A549 (cell line): Measurements from ENCODE around the gene SLC2A14. TPM values are rescaled to one million over a fixed set of nuclear protein-coding genes. Genes with fewer than 3 reads are reported as not detected.
A peak's percentile ranks its signal among the peaks of the same experiment; 100 is the strongest.
"Not testable (repeated sequence)": the region's sequence is repeated elsewhere in the genome, so short reads cannot be mapped to it uniquely, and the experiment has no call there.

ENCODE experiments used
- ATAC-seq, 2 experiments: fragments of 200-7000 bp in 1 of 2; fragments of >200 bp in 1 of 2; cut with Nextera tagmentation in 1 of 2; cut with Tn5 transposase in 1 of 2; 3 replicates each; pipeline versions ENCODE4 v1.8.0 to v1.9.1; 2018 to 2020; ENCODE audit warnings: mild to moderate bottlenecking in 1 of 2, moderate library complexity in 1 of 2
- CTCF ChIA-PET: fragments of 300-600 bp; sonication (Branson Sonifier 250); formaldehyde crosslinking; extraction: SDS; loops from one replicate; lab custom pipeline; 2021; ENCODE audit warnings: antibody characterized with exemption, inconsistent platforms; lab: Yijun Ruan, JAX
- POLR2A ChIA-PET: fragments of 350-600 bp; formaldehyde crosslinking; extraction: SDS; loops from one replicate; lab custom pipeline; 2021; ENCODE audit warnings: antibody characterized with exemption, inconsistent platforms; lab: Yijun Ruan, JAX
- DNase-seq, 2 experiments: peaks; one replicate each; pipeline versions ENCODE4 v3.0.0 to v3.0.0-alpha.2; 2011 to 2016; ENCODE audit warnings: low read depth in 1 of 2, low spot score in 1 of 2
- FAIRE-seq: peaks from 2 replicates; lab custom pipeline; 2011; peaks lifted over from hg19 to GRCh38; lab: Jason Lieb, UNC
- H3K27ac ChIP-seq, 2 experiments: fragments of >200 bp; sonication (Bioruptor Twin); formaldehyde crosslinking; 3 replicates each; pipeline ENCODE4 v1.5.1; 2016 to 2017
- H3K4me1 ChIP-seq: fragments of >200 bp; sonication (Bioruptor Twin); formaldehyde crosslinking; 3 replicates; pipeline ENCODE4 v1.6.1; 2016
- H3K4me2 ChIP-seq: fragments of >200 bp; sonication (Bioruptor Twin); formaldehyde crosslinking; 3 replicates; pipeline ENCODE4 v1.6.1; 2016
- H3K4me3 ChIP-seq: fragments of >200 bp; sonication (Bioruptor Twin); formaldehyde crosslinking; 3 replicates; pipeline ENCODE4 v1.5.1; 2016
- H3K9me3 ChIP-seq: fragments of >200 bp; sonication (Bioruptor Twin); formaldehyde crosslinking; 3 replicates; pipeline ENCODE4 v1.6.1; 2016
- ATOH8 ChIP-seq: fragments of 250-450 bp; sonication (Bioruptor Pico); IDR thresholded peaks from 2 replicates; pipeline ENCODE4 v1.5.0; 2020; ENCODE audit warnings: low read depth, mild to moderate bottlenecking, moderate library complexity
- BHLHE40 ChIP-seq: IDR thresholded peaks from 2 replicates; pipeline ENCODE4 v1.6.1; 2012; ENCODE audit warnings: low read depth, low read length, inconsistent platforms
- CBX2 ChIP-seq: fragments of 200-600 bp; sonication (generic); IDR thresholded peaks from 2 replicates; pipeline ENCODE4 v1.6.1; 2016; ENCODE audit warnings: low read depth, mild to moderate bottlenecking, borderline replicate concordance
- CBX8 ChIP-seq: fragments of 200-600 bp; sonication (generic); IDR thresholded peaks from 2 replicates; pipeline ENCODE4 v1.6.1; 2016
- CEBPB ChIP-seq, 2 experiments: fragments of >200 bp in 1 of 2; sonication (Bioruptor Twin) in 1 of 2; formaldehyde crosslinking in 1 of 2; IDR thresholded peaks; 2 replicates each; pipeline ENCODE4 v1.6.1; 2012 to 2016
- CHD2 ChIP-seq: fragments of 150-350 bp; IDR thresholded peaks from 2 replicates; pipeline ENCODE4 v1.6.1; 2014; ENCODE audit warnings: low read length; ENCODE audit not compliant: partially characterized antibody
- CHD4 ChIP-seq: fragments of 200-600 bp; sonication (generic); IDR thresholded peaks from 2 replicates; pipeline ENCODE4 v1.6.1; 2016; ENCODE audit warnings: antibody characterized with exemption, mild to moderate bottlenecking, borderline replicate concordance
- E2F6 ChIP-seq: IDR thresholded peaks from 2 replicates; pipeline ENCODE4 v1.6.1; 2012; ENCODE audit warnings: low read depth, borderline replicate concordance
- EHF ChIP-seq: fragments of 250-450 bp; sonication (Bioruptor Pico); IDR thresholded peaks from 2 replicates; pipeline ENCODE4 v1.5.0; 2020; ENCODE audit warnings: mild to moderate bottlenecking
- FOSB ChIP-seq: fragments of 250-450 bp; sonication (Bioruptor Pico); IDR thresholded peaks from 2 replicates; pipeline ENCODE4 v1.5.0; 2020; ENCODE audit warnings: mild to moderate bottlenecking, moderate library complexity
- FOSL2 ChIP-seq, 2 experiments: fragments of 450-650 bp in 1 of 2; fragments of >200 bp in 1 of 2; sonication (Bioruptor Twin) in 1 of 2; formaldehyde crosslinking; IDR thresholded peaks; 2 replicates each; pipeline versions ENCODE4 v1.5.0 to v1.6.1; 2016 to 2020; ENCODE audit warnings: mild to moderate bottlenecking in 1 of 2, moderate library complexity in 1 of 2
- FOXS1 ChIP-seq: fragments of 250-450 bp; sonication (Bioruptor Pico); IDR thresholded peaks from 2 replicates; pipeline ENCODE4 v1.5.0; 2020; ENCODE audit warnings: mild to moderate bottlenecking, moderate library complexity
- GATA3 ChIP-seq: IDR thresholded peaks from 2 replicates; pipeline ENCODE4 v1.6.1; 2012; ENCODE audit warnings: borderline replicate concordance
- HES2 ChIP-seq: fragments of >200 bp; sonication (Bioruptor Twin); formaldehyde crosslinking; IDR thresholded peaks from 2 replicates; pipeline ENCODE4 v1.6.1; 2016
- HOXA7 ChIP-seq: fragments of 250-450 bp; sonication (Bioruptor Pico); IDR thresholded peaks from 2 replicates; pipeline ENCODE4 v1.5.0; 2020; ENCODE audit warnings: mild to moderate bottlenecking, moderate library complexity
- HOXB13 ChIP-seq: fragments of 250-450 bp; sonication (Bioruptor Pico); IDR thresholded peaks from 2 replicates; pipeline ENCODE4 v1.5.0; 2020; ENCODE audit warnings: low read depth, mild to moderate bottlenecking, moderate library complexity
- JUNB ChIP-seq: fragments of >200 bp; sonication (Bioruptor Twin); formaldehyde crosslinking; IDR thresholded peaks from 2 replicates; pipeline ENCODE4 v1.6.1; 2016
- KDM1A ChIP-seq: fragments of 200-600 bp; sonication (generic); IDR thresholded peaks from 2 replicates; pipeline ENCODE4 v1.6.1; 2016; ENCODE audit warnings: low read depth, mild to moderate bottlenecking
- KDM5A ChIP-seq: fragments of 200-600 bp; sonication (generic); IDR thresholded peaks from 2 replicates; pipeline ENCODE4 v1.6.1; 2016; ENCODE audit warnings: antibody characterized with exemption, mild to moderate bottlenecking
- MAFK ChIP-seq: fragments of 450-650 bp; IDR thresholded peaks from 2 replicates; pipeline ENCODE4 v1.6.1; 2014; ENCODE audit not compliant: partially characterized antibody
- MAZ ChIP-seq: fragments of 150-350 bp; IDR thresholded peaks from 2 replicates; pipeline ENCODE4 v1.6.1; 2014; ENCODE audit warnings: antibody characterized with exemption, low read depth, low read length, borderline replicate concordance
- NFE2L2 ChIP-seq: fragments of 150-350 bp; conservative IDR thresholded peaks from 2 replicates; pipeline ENCODE4 v1.6.1; 2014; ENCODE audit warnings: low read length
- NPAS2 ChIP-seq: fragments of 250-450 bp; sonication (Bioruptor Pico); IDR thresholded peaks from 2 replicates; pipeline ENCODE4 v1.8.0; 2022; ENCODE audit warnings: mild to moderate bottlenecking, moderate library complexity, borderline replicate concordance
- NR3C1 ChIP-seq: fragments of >200 bp; sonication (Bioruptor Twin); formaldehyde crosslinking; IDR thresholded peaks from 3 replicates; pipeline ENCODE4 v1.6.1; 2017
- PBX3 ChIP-seq: IDR thresholded peaks from 2 replicates; pipeline ENCODE4 v1.6.1; 2012
- POLR2AphosphoS2 ChIP-seq: conservative IDR thresholded peaks from 2 replicates; pipeline ENCODE4 v1.6.1; 2012; ENCODE audit warnings: low read length, improper control_type of control experiment, inconsistent platforms
- RFX5 ChIP-seq: fragments of 450-650 bp; IDR thresholded peaks from 2 replicates; pipeline ENCODE4 v1.7.1; 2014; ENCODE audit warnings: antibody characterized with exemption, mild to moderate bottlenecking, moderate library complexity
- RNF2 ChIP-seq: fragments of 200-600 bp; sonication (generic); IDR thresholded peaks from 2 replicates; pipeline ENCODE4 v1.6.1; 2016; ENCODE audit warnings: low read depth, mild to moderate bottlenecking, antibody characterized with exemption, moderate library complexity, borderline replicate concordance
- TFCP2L1 ChIP-seq: fragments of 250-450 bp; sonication (Bioruptor Pico); IDR thresholded peaks from 2 replicates; pipeline ENCODE4 v1.5.0; 2021; ENCODE audit warnings: mild to moderate bottlenecking
- USF2 ChIP-seq: fragments of 450-650 bp; IDR thresholded peaks from 2 replicates; pipeline ENCODE4 v1.6.1; 2014; ENCODE audit warnings: antibody characterized with exemption
- ZFP36 ChIP-seq: fragments of 450-650 bp; IDR thresholded peaks from 2 replicates; pipeline ENCODE4 v1.6.1; 2014; ENCODE audit warnings: borderline replicate concordance; ENCODE audit not compliant: partially characterized antibody
- ZNF302 ChIP-seq: fragments of 250-450 bp; sonication (Bioruptor Pico); IDR thresholded peaks from 2 replicates; pipeline ENCODE4 v1.9.0; 2021; ENCODE audit warnings: inconsistent platforms, mild to moderate bottlenecking, moderate library complexity
- ZSCAN20 ChIP-seq: fragments of 250-450 bp; sonication (Bioruptor Pico); IDR thresholded peaks from 2 replicates; pipeline ENCODE4 v1.8.0; 2022; ENCODE audit warnings: mild to moderate bottlenecking, moderate library complexity
- WGBS: methylation state at CpG from one replicate; pipeline ENCODE4 v1.1.6; 2017; ENCODE audit errors: missing lambda C conversion rate; 5-methylcytosine and 5-hydroxymethylcytosine counted together
- polyA plus RNA-seq, 4 experiments: library from polyadenylated mRNA; depleted of rRNA in 3 of 4; stranded (reverse); fragments of >200 nt; fragmentation: RNase III in 1 of 4; extraction: RNeasy Plus Mini Kit Qiagen cat#74134 plus additional on column Dnase treatment in 1 of 4; gene quantifications; 2 replicates in 3 of 4; 3 replicates in 1 of 4; pipeline ENCODE4 v1.2.3, GENCODE V29; 2011 to 2017

The SLC2A14 gene
- polyA plus RNA-seq, 2 of the 4 experiments (the other 2 are of a cell fraction), result 0.25 to 0.68 TPM

- TF ChIP-seq E2F6 (no peak), CBX8 (no peak), FOXS1 (CRISPR knock-in tag) (no peak), POLR2AphosphoS2 (no peak), FOSB (CRISPR knock-in tag) (no peak), ATOH8 (CRISPR knock-in tag) (no peak), CHD2 (no peak), MAFK (peak; percentile 25), FOSL2 (IDR thresholded peaks at IDR 0.05) (no peak), FOSL2 (CRISPR knock-in tag; IDR thresholded peaks at IDR 0.05) (peak; percentile 76), BHLHE40 (no peak), HOXB13 (no peak), KDM5A (no peak), ZFP36 (no peak), USF2 (no peak), HES2 (no peak), TFCP2L1 (CRISPR knock-in tag) (no peak), HOXA7 (CRISPR knock-in tag) (no peak), MAZ (no peak), CHD4 (no peak), NPAS2 (no peak), RNF2 (no peak), JUNB (no peak), NFE2L2 (no peak), ZNF302 (no peak), ZSCAN20 (CRISPR knock-in tag) (no peak), GATA3 (peak; percentile 61), CBX2 (no peak), KDM1A (no peak), EHF (CRISPR knock-in tag) (no peak), CEBPB (IDR thresholded peaks at IDR 0.05) (no peak), RFX5 (no peak), PBX3 (no peak), NR3C1 (no peak)
Measured at GRCh38 chr12:7907009-7907408, 34.3 kb upstream of the SLC2A14 start (continued).

GRCh38 chr12:7906303-7906702 is 33.6 kb upstream of the SLC2A14 start:
- Histone ChIP-seq H3K4me2 (peak overlapping the region; percentile 49), H3K27ac (peak overlapping the region; percentile 76 to 81), H3K4me1 (peaks cover 36% of the 10 kb centered on the region)
- POLR2A ChIA-PET, H3K9me3 ChIP-seq, FAIRE-seq, H3K4me3 ChIP-seq, DNase-seq: not testable (repeated sequence)
- 82% methylated on average over 4 of the region's 4 CpGs for WGBS
- CTCF ChIA-PET, result interaction anchor here (0.9 to 7.4 kb wide), 14 partner anchors 11 to 205 kb away, joined by 3 to 37 read pairs (median 10); no protein-coding TSS in a partner anchor
- peak in 1 of 2 experiments; percentile 40; a peak in 2 of 6 replicates for ATAC-seq

GRCh38 chr12:7905600-7906125 is 32.9 kb upstream of the SLC2A14 start:
- H3K4me3 ChIP-seq, H3K9me3 ChIP-seq, DNase-seq: not testable (repeated sequence)
- Histone ChIP-seq H3K4me2 (peak overlapping the region; percentile 49), H3K27ac (peak overlapping the region; percentile 76 to 81; a peak in 4 of 6 replicates), H3K4me1 (peaks cover 36% of the 10 kb centered on the region)
- ChIA-PET CTCF (interaction anchor here (1.4 to 7.4 kb wide), 7 partner anchors 11 to 46 kb away, joined by 3 to 37 read pairs (median 12); no protein-coding TSS in a partner anchor), POLR2A (interaction anchor here (0.6 to 1.1 kb wide), 2 partner anchors 31 to 107 kb away, joined by 4 to 6 read pairs; no protein-coding TSS in a partner anchor)
- ATAC-seq, result peak in 1 of 2 experiments; percentile 12; a peak in 1 of 6 replicates
- 41% methylated on average over 3 of the region's 5 CpGs for WGBS
- peak; percentile 78 for FAIRE-seq
